Kidney epithelial cell (primary cell): Measurements from ENCODE around the gene MYH9. TPM values are rescaled to one million over a fixed set of nuclear protein-coding genes. Genes with fewer than 3 reads are reported as not detected.
A peak's percentile ranks its signal among the peaks of the same experiment; 100 is the strongest.

Experiments
- DNase-seq: peaks from one replicate; pipeline ENCODE4 v3.0.0-alpha.2; 2010; ENCODE audit warnings: low read depth
- H3K27me3 ChIP-seq: 2 replicates; pipeline ENCODE4 v1.6.0; 2011; ENCODE audit warnings: low read length; ENCODE audit not compliant: control insufficient read depth, insufficient read depth
- H3K36me3 ChIP-seq: 2 replicates; pipeline ENCODE4 v1.5.1; 2011; ENCODE audit warnings: low read length; ENCODE audit not compliant: control insufficient read depth, insufficient read depth
- H3K4me3 ChIP-seq: 2 replicates; pipeline ENCODE4 v1.5.1; 2011; ENCODE audit warnings: low read depth, mild to moderate bottlenecking, control low read depth, low read length
- total RNA-seq: library from RNA; depleted of rRNA; stranded (reverse); fragments of >200 nt; gene quantifications from 2 replicates; pipeline ENCODE4 v1.2.3, GENCODE V29; 2015
- TF ChIP-seq, protein P1 (sequence below): IDR thresholded peaks from 2 replicates; pipeline ENCODE4 v1.5.1; 2011; ENCODE audit warnings: mild to moderate bottlenecking, moderate library complexity, low read length, control low read depth, inconsistent platforms; ENCODE audit not compliant: insufficient read depth, poor library complexity, severe bottlenecking

MYH9 gene
- total RNA-seq, 1 donor from 2014 or later, result 1,580 TPM

- no peak for DNase-seq
- H3K36me3 ChIP-seq, result peaks cover 2% of the 10 kb centered on the region
Measured at GRCh38 chr22:36376265-36376664, 11.5 kb downstream of the MYH9 start.

DNA sequence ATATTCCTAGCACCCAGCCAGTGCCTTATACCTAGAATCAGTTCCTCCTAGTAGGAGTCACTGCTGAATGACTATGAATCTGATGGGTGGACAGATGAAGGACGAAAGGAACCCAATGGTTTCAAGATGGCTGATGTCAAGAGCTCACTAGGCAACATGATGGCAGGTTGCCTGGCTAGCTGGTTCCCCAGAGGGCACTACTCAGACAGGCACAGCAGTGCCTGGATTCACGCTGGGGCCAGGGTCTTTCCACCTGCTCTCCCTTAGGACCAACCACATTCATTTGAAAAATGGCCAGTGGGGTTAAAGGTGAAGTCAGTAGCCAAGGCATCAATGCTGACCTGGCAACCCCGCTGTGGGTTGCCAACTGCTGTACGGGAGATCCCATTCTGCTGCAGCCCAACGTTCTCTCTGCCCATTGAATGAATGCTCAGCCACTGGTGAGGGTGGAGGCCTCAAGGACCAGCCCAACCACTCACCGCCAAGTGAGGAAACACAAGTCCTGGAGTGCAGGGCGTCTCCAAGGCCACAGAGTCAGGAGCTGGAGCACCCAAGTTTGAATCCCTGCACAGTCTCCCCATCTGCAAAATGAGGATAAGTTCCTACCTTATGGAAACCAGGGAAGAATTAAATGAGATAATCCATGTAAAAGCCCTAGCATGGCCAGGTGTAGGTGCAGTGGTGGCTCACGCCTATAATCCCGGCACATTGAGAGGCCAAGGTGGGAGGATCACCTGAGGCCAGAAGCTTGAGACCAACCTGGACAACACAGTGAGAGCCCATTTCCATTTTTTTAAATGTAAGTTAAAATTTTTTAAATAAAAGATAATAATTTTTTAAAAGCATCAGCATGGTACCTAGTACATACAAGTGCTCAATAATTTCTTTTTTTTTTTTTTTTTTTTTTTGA is 12.4 kb downstream of the MYH9 start:
- Histone ChIP-seq H3K36me3 (peaks cover 2% of the 10 kb centered on the region), H3K27me3 (no peaks in the 10 kb centered on the region), H3K4me3 (no peak overlapping the region)
- TF ChIP-seq, protein P1, sequence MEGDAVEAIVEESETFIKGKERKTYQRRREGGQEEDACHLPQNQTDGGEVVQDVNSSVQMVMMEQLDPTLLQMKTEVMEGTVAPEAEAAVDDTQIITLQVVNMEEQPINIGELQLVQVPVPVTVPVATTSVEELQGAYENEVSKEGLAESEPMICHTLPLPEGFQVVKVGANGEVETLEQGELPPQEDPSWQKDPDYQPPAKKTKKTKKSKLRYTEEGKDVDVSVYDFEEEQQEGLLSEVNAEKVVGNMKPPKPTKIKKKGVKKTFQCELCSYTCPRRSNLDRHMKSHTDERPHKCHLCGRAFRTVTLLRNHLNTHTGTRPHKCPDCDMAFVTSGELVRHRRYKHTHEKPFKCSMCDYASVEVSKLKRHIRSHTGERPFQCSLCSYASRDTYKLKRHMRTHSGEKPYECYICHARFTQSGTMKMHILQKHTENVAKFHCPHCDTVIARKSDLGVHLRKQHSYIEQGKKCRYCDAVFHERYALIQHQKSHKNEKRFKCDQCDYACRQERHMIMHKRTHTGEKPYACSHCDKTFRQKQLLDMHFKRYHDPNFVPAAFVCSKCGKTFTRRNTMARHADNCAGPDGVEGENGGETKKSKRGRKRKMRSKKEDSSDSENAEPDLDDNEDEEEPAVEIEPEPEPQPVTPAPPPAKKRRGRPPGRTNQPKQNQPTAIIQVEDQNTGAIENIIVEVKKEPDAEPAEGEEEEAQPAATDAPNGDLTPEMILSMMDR, result no peak
- DNase-seq, result no peak

More at GRCh38 chr22:36376265-36376664, 11.5 kb downstream of the MYH9 start:
- no peaks in the 10 kb centered on the region for H3K27me3 ChIP-seq
- no peak overlapping the region for H3K4me3 ChIP-seq
- TF ChIP-seq, protein P1, result no peak

GRCh38 chr22:36374603-36375024 is 13.2 kb downstream of the MYH9 start:
- H3K27me3 ChIP-seq, result no peaks in the 10 kb centered on the region
- TF ChIP-seq, protein P1, result no peak
- peak; percentile 79 for DNase-seq
- no peak overlapping the region for H3K4me3 ChIP-seq
- H3K36me3 ChIP-seq, result peaks cover 2% of the 10 kb centered on the region

GRCh38 chr22:36373258-36373579 is 14.5 kb downstream of the MYH9 start:
- TF ChIP-seq, protein P1, result no peak
- Histone ChIP-seq H3K4me3 (no peak overlapping the region), H3K36me3 (peaks cover 2% of the 10 kb centered on the region), H3K27me3 (no peaks in the 10 kb centered on the region)
- DNase-seq, result no peak

DNA sequence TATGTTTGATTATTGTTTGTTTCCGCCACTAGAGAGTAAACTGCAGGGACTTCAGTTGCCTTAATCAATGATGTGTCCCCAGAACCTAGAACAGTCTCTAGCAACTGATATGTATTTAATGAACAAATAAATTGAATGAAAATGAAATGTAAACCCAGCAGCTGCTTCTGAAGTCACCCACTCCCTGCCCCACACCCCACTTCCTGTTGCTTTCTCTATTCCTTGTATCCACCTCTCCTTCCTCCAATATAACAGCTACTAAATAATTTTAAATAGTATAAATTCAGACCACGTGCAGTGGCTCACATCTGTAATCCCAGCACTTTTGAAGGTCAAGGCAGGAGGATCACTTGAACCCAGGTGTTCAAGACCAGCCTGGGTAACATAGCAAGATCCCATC is 15.8 kb downstream of the MYH9 start:
- TF ChIP-seq, protein P1, result no peak
- Histone ChIP-seq H3K27me3 (no peaks in the 10 kb centered on the region), H3K36me3 (peaks cover 2% of the 10 kb centered on the region), H3K4me3 (no peak overlapping the region)
- DNase-seq, result no peak
